ENCODE data around the gene PUM1.

PUM1 gene

DNA sequence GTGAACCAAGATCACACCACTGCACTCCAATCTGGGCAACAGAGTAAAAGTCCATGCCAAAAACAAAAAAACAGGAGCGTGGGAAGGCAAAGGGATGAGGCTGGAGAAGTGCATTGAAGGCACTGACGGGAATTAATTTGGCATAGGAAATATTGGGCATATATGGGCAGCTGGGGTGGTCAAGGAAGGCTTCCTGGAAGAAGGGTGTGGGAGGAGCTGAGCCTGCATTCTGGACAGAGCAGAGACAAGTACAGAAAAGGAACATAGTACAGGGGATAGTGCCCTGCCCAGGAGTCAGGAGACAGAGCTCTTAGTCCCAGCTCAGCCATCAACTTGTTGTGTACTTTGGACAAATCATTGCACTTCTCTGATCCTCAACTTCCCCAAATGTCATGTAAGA, 168.6 kb downstream of the PUM1 start:
- H3K4me2 ChIP-seq = no peak overlapping the region
- no peaks in the 10 kb centered on the region for H4K20me1 ChIP-seq (ENCODE audit: insufficient read depth)
- H3K4me3 ChIP-seq (IDR thresholded peaks at IDR 0.05; ENCODE audit: insufficient read depth, low read depth, low read length) = no peak overlapping the region
- TF ChIP-seq, protein P1, sequence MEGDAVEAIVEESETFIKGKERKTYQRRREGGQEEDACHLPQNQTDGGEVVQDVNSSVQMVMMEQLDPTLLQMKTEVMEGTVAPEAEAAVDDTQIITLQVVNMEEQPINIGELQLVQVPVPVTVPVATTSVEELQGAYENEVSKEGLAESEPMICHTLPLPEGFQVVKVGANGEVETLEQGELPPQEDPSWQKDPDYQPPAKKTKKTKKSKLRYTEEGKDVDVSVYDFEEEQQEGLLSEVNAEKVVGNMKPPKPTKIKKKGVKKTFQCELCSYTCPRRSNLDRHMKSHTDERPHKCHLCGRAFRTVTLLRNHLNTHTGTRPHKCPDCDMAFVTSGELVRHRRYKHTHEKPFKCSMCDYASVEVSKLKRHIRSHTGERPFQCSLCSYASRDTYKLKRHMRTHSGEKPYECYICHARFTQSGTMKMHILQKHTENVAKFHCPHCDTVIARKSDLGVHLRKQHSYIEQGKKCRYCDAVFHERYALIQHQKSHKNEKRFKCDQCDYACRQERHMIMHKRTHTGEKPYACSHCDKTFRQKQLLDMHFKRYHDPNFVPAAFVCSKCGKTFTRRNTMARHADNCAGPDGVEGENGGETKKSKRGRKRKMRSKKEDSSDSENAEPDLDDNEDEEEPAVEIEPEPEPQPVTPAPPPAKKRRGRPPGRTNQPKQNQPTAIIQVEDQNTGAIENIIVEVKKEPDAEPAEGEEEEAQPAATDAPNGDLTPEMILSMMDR (conservative IDR thresholded peaks at IDR 0.05; ENCODE audit: low read depth, low read length) = no peak
- H3K79me2 ChIP-seq (ENCODE audit: insufficient read depth, low read depth) = no peaks in the 10 kb centered on the region
- no peaks in the 10 kb centered on the region for H3K4me1 ChIP-seq (ENCODE audit: low read depth, poor library complexity, severe bottlenecking)
- no peaks in the 10 kb centered on the region for H3K36me3 ChIP-seq (ENCODE audit: insufficient read depth)
- no peak overlapping the region for H2AFZ ChIP-seq (ENCODE audit: low read depth)
- no peak overlapping the region for H3K27ac ChIP-seq
- H3K27me3 ChIP-seq (ENCODE audit: insufficient read depth, low read depth) = no peaks in the 10 kb centered on the region; the same call in 1 of the 2 replicates
- H3K9ac ChIP-seq = no peak overlapping the region

DNA sequence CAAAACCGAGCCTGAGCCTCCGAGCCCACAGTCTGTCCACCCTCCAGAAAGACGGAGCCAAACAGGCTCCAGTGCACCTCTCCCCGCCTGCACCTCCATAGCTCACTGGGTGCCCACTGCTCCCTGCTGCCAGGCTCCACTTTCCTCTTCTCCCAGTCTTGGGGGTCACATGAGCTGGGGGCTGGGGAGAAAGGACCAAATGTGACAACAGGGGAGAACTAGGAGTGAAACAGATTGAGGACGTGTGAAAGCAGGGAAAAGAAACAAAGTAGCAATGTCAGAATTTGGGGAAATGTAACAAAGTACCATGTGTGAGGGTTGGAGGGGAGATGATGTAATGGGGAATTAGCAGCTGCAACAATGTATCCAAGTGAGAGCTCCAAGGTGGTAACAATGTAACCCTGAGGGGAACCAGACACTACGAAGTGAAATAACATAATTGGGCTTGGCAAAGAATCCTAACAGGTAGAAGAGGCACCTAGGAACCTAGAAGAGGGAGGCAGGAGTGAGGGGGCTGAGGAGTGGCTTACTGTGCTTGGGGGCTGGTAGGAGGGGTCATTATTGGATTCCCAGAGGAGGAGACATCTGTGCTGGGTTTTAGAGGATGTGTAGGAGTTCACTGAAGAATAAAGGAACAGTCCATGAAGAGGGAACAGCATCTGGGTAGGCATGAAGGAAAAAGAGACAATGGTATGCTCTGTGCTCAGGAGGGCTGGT, 169.4 kb downstream of the PUM1 start:
- H3K9ac ChIP-seq = no peak overlapping the region
- no peak overlapping the region for H2AFZ ChIP-seq (ENCODE audit: low read depth)

DNA sequence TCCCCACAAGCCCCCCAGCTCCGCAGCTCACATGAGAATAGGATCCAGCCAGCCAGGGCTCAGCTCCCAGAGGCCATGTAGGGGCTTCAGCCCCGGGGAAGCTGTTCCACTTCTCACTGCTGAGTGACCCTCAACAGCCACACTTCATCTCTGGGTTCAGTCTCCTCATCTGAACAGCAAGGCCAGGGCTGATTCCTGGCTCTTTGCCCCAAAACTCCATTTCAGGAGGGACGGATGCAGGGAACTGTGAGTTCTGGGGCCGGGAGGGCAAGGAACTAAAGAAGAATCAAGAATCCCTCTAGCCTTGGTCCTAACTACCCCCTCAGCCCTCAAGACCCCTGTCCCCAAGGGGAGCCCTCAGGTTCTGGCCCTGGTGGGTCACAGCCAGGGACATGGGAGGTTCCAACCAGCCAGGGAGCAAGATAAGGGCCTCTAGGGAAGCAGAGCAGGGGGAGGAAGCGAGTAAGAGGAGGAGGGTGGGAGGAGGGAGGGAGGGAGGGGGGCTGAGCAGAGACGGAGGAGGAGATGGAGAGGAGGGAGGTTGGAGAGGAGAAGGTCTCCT, 170.1 kb downstream of the PUM1 start:
- H3K27ac ChIP-seq = no peak overlapping the region
- TF ChIP-seq, protein P1 (conservative IDR thresholded peaks at IDR 0.05; ENCODE audit: low read depth, low read length) = no peak
- no peak overlapping the region for H3K9ac ChIP-seq
- no peaks in the 10 kb centered on the region for H3K36me3 ChIP-seq (ENCODE audit: insufficient read depth)
- no peaks in the 10 kb centered on the region; the same call in 1 of the 2 replicates for H3K27me3 ChIP-seq (ENCODE audit: insufficient read depth, low read depth)
- H3K79me2 ChIP-seq (ENCODE audit: insufficient read depth, low read depth) = no peaks in the 10 kb centered on the region
- H3K4me1 ChIP-seq (ENCODE audit: low read depth, poor library complexity, severe bottlenecking) = no peaks in the 10 kb centered on the region
- H3K4me2 ChIP-seq = no peak overlapping the region
- H2AFZ ChIP-seq (ENCODE audit: low read depth) = no peak overlapping the region
- H4K20me1 ChIP-seq (ENCODE audit: insufficient read depth) = no peaks in the 10 kb centered on the region
- H3K4me3 ChIP-seq (IDR thresholded peaks at IDR 0.05; ENCODE audit: insufficient read depth, low read depth, low read length) = no peak overlapping the region

More for the DNA sequence above, 169.4 kb downstream of the PUM1 start:
- no peaks in the 10 kb centered on the region for H3K36me3 ChIP-seq (ENCODE audit: insufficient read depth)
- TF ChIP-seq, protein P1 (conservative IDR thresholded peaks at IDR 0.05; ENCODE audit: low read depth, low read length) = no peak
- H3K4me2 ChIP-seq = no peak overlapping the region
- H3K27ac ChIP-seq = no peak overlapping the region
- no peaks in the 10 kb centered on the region for H3K79me2 ChIP-seq (ENCODE audit: insufficient read depth, low read depth)
- no peaks in the 10 kb centered on the region; the same call in 1 of the 2 replicates for H3K27me3 ChIP-seq (ENCODE audit: insufficient read depth, low read depth)
- H4K20me1 ChIP-seq (ENCODE audit: insufficient read depth) = no peaks in the 10 kb centered on the region
- H3K4me3 ChIP-seq (IDR thresholded peaks at IDR 0.05; ENCODE audit: insufficient read depth, low read depth, low read length) = no peak overlapping the region
- no peaks in the 10 kb centered on the region for H3K4me1 ChIP-seq (ENCODE audit: low read depth, poor library complexity, severe bottlenecking)

DNA sequence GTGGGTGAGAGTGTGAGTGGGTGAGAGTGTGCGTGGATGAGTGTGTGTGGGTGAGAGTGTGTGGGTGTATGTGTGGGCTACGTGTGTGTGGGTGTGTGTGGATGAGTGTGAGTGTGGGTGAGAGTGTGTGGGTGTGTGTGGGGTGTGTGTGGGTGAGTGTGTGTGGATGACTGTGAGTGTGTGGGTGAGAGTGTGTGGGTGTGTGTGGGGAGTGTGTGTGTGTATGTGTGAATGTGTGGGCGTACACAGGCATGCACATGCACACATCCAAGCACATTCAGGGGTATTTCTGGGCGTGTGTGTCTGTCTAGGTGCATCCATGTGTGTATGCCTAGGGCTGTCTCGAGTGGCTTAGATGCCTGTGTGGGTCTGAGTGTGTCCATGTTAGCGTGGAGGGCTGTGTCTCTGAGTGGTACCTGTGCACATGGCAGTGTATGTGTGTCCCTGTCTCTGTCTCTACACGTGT, 171.0 kb downstream of the PUM1 start:
- Histone ChIP-seq H3K4me3 (IDR thresholded peaks at IDR 0.05; ENCODE audit: insufficient read depth, low read depth, low read length) (no peak overlapping the region), H3K4me2 (no peak overlapping the region), H3K27me3 (ENCODE audit: insufficient read depth, low read depth) (no peaks in the 10 kb centered on the region; the same call in 1 of the 2 replicates), H3K36me3 (ENCODE audit: insufficient read depth) (no peaks in the 10 kb centered on the region), H4K20me1 (ENCODE audit: insufficient read depth) (no peaks in the 10 kb centered on the region), H3K27ac (no peak overlapping the region), H3K4me1 (ENCODE audit: low read depth, poor library complexity, severe bottlenecking) (no peaks in the 10 kb centered on the region), H2AFZ (ENCODE audit: low read depth) (no peak overlapping the region), H3K9ac (no peak overlapping the region), H3K79me2 (ENCODE audit: insufficient read depth, low read depth) (no peaks in the 10 kb centered on the region)
- TF ChIP-seq, protein P1 (conservative IDR thresholded peaks at IDR 0.05; ENCODE audit: low read depth, low read length) = no peak

All from KMS-11 (cell line).